ENCODE results near the gene THNSL1.

GRCh38 chr10:24969841-24970281, 46.6 kb upstream of the THNSL1 start:
- TF ChIP-seq CTCF (IDR thresholded peaks at IDR 0.05) (no peak), POLR2A (IDR thresholded peaks at IDR 0.05) (no peak)
